ENCODE measurements around the gene ADGRL3.

Gene ADGRL3

GRCh38 chr4:61605984-61606383, 405.9 kb downstream of the ADGRL3 start:
- H4K20me1 ChIP-seq (ENCODE audit: insufficient read depth, low read length), result no peaks in the 10 kb centered on the region
- H3K27ac ChIP-seq (ENCODE audit: low read length), result no peak overlapping the region
- H3K4me3 ChIP-seq (ENCODE audit: low read length), result no peak overlapping the region
- H2AFZ ChIP-seq (ENCODE audit: low read depth, low read length), result no peak overlapping the region
- H3K27me3 ChIP-seq (ENCODE audit: low read depth, low read length), result no peaks in the 10 kb centered on the region
- no peaks in the 10 kb centered on the region for H3K9me3 ChIP-seq (ENCODE audit: insufficient read depth, low read length)
- H3K79me2 ChIP-seq (ENCODE audit: low read length), result no peaks in the 10 kb centered on the region
- no peak overlapping the region for H3K4me2 ChIP-seq (ENCODE audit: low read length)
- H3K4me1 ChIP-seq (ENCODE audit: low read length), result peaks cover 15% of the 10 kb centered on the region
- no peak overlapping the region for H3K9ac ChIP-seq (ENCODE audit: low read length)
- H3K36me3 ChIP-seq (replicated peaks; ENCODE audit: low read depth, low read length), result no peaks in the 10 kb centered on the region
- TF ChIP-seq CTCF (IDR thresholded peaks at IDR 0.05; ENCODE audit: low read depth, low read length) (no peak), EZH2phosphoT487 (IDR thresholded peaks at IDR 0.05; ENCODE audit: low read depth) (no peak)

- H3K27me3 ChIP-seq (ENCODE audit: low read depth, low read length), result no peaks in the 10 kb centered on the region
- no peaks in the 10 kb centered on the region for H3K36me3 ChIP-seq (replicated peaks; ENCODE audit: low read depth, low read length)
- no peak overlapping the region for H3K4me2 ChIP-seq (ENCODE audit: low read length)
- no peak overlapping the region for H3K4me3 ChIP-seq (ENCODE audit: low read length)
- no peaks in the 10 kb centered on the region for H3K4me1 ChIP-seq (ENCODE audit: low read length)
- no peak overlapping the region for H2AFZ ChIP-seq (ENCODE audit: low read depth, low read length)
- no peaks in the 10 kb centered on the region for H3K79me2 ChIP-seq (ENCODE audit: low read length)
- no peak overlapping the region for H3K9ac ChIP-seq (ENCODE audit: low read length)
- H3K27ac ChIP-seq (ENCODE audit: low read length), result no peak overlapping the region
- no peaks in the 10 kb centered on the region for H4K20me1 ChIP-seq (ENCODE audit: insufficient read depth, low read length)
- no peaks in the 10 kb centered on the region for H3K9me3 ChIP-seq (ENCODE audit: insufficient read depth, low read length)
- TF ChIP-seq EZH2phosphoT487 (IDR thresholded peaks at IDR 0.05; ENCODE audit: low read depth), result no peak
- TF ChIP-seq CTCF (IDR thresholded peaks at IDR 0.05; ENCODE audit: low read depth, low read length), result no peak
Measured at GRCh38 chr4:61614231-61614630, 414.1 kb downstream of the ADGRL3 start.

GRCh38 chr4:61619528-61619927, 419.4 kb downstream of the ADGRL3 start:
- H3K9me3 ChIP-seq (ENCODE audit: insufficient read depth, low read length), result no peaks in the 10 kb centered on the region
- H2AFZ ChIP-seq (ENCODE audit: low read depth, low read length), result 0 out of 2 replicates have a peak overlapping the region, but pooled peaks have one; percentile 7
- no peak for TF ChIP-seq CTCF (IDR thresholded peaks at IDR 0.05; ENCODE audit: low read depth, low read length)
- TF ChIP-seq EZH2phosphoT487 (IDR thresholded peaks at IDR 0.05; ENCODE audit: low read depth), result no peak
- H3K4me3 ChIP-seq (ENCODE audit: low read length), result no peak overlapping the region
- no peaks in the 10 kb centered on the region for H4K20me1 ChIP-seq (ENCODE audit: insufficient read depth, low read length)
- H3K4me2 ChIP-seq (ENCODE audit: low read length), result no peak overlapping the region
- no peak overlapping the region for H3K9ac ChIP-seq (ENCODE audit: low read length)
- no peaks in the 10 kb centered on the region for H3K36me3 ChIP-seq (replicated peaks; ENCODE audit: low read depth, low read length)
- H3K79me2 ChIP-seq (ENCODE audit: low read length), result no peaks in the 10 kb centered on the region
- no peak overlapping the region for H3K27ac ChIP-seq (ENCODE audit: low read length)
- H3K27me3 ChIP-seq (ENCODE audit: low read depth, low read length), result no peaks in the 10 kb centered on the region
- no peaks in the 10 kb centered on the region for H3K4me1 ChIP-seq (ENCODE audit: low read length)

- TF ChIP-seq CTCF (IDR thresholded peaks at IDR 0.05; ENCODE audit: low read depth, low read length), result no peak
- no peak for TF ChIP-seq EZH2phosphoT487 (IDR thresholded peaks at IDR 0.05; ENCODE audit: low read depth)
- H3K4me3 ChIP-seq (ENCODE audit: low read length), result no peak overlapping the region
- H3K4me2 ChIP-seq (ENCODE audit: low read length), result no peak overlapping the region
- H2AFZ ChIP-seq (ENCODE audit: low read depth, low read length), result no peak overlapping the region
- no peaks in the 10 kb centered on the region for H3K4me1 ChIP-seq (ENCODE audit: low read length)
- H4K20me1 ChIP-seq (ENCODE audit: insufficient read depth, low read length), result no peaks in the 10 kb centered on the region
- no peaks in the 10 kb centered on the region for H3K79me2 ChIP-seq (ENCODE audit: low read length)
- H3K36me3 ChIP-seq (replicated peaks; ENCODE audit: low read depth, low read length), result no peaks in the 10 kb centered on the region
- no peaks in the 10 kb centered on the region for H3K27me3 ChIP-seq (ENCODE audit: low read depth, low read length)
- H3K9ac ChIP-seq (ENCODE audit: low read length), result no peak overlapping the region
- no peaks in the 10 kb centered on the region for H3K9me3 ChIP-seq (ENCODE audit: insufficient read depth, low read length)
- H3K27ac ChIP-seq (ENCODE audit: low read length), result no peak overlapping the region
Measured at GRCh38 chr4:61628282-61628681, 428.2 kb downstream of the ADGRL3 start.

Data from OCI-LY3 (cell line).